ENCODE results near the gene IGFBPL1.

DNA sequence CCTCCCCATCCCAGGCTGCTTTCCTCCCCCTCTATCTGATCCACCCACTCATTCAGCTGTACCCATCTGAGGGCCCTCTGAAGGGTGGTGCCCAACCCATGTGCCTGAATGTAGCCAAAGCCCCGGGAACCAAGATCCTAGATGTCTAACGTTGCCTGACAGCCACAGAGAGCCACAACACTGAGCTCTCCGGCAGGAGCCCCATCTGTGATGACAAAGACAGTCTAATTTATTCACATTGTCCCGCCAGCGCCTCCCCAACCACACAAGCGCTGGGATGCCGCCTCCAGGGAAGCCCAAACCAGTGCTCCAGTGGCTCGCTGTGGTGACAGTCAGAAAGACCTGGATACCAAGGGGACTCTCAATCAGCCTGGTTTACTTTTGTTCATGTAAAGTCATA lies 8.4 kb downstream of the IGFBPL1 start:
- TF ChIP-seq, protein P1, sequence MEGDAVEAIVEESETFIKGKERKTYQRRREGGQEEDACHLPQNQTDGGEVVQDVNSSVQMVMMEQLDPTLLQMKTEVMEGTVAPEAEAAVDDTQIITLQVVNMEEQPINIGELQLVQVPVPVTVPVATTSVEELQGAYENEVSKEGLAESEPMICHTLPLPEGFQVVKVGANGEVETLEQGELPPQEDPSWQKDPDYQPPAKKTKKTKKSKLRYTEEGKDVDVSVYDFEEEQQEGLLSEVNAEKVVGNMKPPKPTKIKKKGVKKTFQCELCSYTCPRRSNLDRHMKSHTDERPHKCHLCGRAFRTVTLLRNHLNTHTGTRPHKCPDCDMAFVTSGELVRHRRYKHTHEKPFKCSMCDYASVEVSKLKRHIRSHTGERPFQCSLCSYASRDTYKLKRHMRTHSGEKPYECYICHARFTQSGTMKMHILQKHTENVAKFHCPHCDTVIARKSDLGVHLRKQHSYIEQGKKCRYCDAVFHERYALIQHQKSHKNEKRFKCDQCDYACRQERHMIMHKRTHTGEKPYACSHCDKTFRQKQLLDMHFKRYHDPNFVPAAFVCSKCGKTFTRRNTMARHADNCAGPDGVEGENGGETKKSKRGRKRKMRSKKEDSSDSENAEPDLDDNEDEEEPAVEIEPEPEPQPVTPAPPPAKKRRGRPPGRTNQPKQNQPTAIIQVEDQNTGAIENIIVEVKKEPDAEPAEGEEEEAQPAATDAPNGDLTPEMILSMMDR (IDR thresholded peaks at IDR 0.05; ENCODE audit: borderline replicate concordance, extremely low read depth, low read length, poor library complexity, severe bottlenecking) = no peak
- no peak for TF ChIP-seq EZH2 (IDR thresholded peaks at IDR 0.05; ENCODE audit: borderline replicate concordance, low read depth, low read length, severe bottlenecking)
